Measurements from ENCODE around the gene UGT1A5.

Gene UGT1A5

DNA sequence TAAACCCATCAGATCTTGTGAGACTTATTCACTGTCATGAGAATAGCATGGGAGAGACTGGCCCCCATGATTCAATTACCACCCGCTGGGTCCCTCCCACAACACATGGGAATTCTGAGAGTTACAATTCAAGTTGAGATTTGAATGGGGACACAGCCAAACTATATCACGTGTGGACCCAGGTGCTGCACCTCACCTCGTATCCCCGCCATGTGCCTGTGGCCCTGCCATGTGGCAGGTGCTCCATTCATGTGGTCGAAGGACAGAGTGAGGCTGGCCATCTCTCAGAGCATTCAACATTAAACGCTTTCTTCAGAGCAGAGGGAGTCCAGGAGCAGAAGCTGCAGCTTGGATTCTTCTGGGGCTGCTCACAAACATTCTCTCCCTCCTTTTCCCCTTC lies 97.7 kb downstream of the UGT1A5 start:
- DNase-seq (ENCODE audit: low spot score): no peak

DNA sequence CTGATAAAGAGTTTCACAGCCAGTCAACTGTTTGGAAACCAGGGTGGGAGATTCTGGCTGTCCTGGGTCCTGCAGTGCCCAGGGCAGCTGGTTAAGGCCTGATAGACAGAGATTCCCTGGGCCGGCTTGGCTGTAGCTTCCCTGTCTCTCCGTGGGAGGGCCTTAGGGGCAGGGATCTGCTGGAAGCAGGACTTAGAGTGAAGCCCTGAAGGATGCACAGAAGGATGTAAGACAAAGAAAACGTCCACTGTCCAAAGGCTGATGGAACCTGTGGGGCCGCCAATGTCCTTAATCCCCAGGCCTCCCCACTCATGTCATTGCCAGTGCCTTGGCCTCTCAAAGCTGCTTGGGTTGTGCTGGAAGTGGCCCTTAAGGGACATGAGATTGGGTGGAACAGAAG lies 98.4 kb downstream of the UGT1A5 start:
- no peak for DNase-seq (ENCODE audit: low spot score)

- DNase-seq (ENCODE audit: low spot score): no peak
Measured at GRCh38 chr2:233811732-233812131, 99.0 kb downstream of the UGT1A5 start.

GRCh38 chr2:233813236-233814055 lies 100.7 kb downstream of the UGT1A5 start:
- DNase-seq (ENCODE audit: low spot score): no peak

DNA sequence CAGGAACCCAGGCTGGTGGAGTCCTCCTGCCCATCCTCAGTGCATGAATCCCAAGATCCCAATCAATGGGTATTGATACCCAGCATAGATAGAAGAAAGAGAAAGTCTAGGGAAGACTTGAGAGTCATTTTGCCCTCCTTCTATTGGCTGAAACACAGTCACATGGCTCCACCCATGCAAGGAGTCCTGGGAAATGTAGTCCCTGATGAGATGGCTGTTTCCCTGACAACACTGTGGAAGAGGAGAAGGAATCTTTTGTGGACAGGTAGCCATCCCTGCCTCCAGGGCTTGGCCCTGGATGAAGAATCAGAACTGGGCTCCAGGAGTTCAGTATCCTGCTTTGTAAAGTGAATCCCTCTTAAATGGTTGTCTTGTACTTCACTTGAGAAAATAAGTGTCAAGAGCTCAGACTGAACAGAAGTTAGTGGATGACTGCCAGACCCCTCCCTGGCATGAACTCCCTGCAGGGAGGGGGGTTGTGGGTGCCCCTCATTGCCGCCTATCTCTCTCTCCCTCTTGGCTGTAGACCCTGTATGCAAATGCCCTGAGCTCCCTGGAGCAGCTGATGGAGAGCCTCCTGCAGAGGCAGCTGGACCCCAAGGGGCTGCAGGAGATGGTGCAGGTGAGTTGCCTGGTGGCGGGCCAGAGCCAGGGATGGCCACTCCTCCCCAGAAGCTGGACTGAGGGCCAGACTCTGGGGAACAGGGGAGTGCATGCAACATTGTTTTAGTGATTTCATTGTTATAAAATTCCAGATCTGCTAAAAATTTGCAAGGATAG lies 101.5 kb downstream of the UGT1A5 start:
- DNase-seq (ENCODE audit: low spot score): no peak

DNA sequence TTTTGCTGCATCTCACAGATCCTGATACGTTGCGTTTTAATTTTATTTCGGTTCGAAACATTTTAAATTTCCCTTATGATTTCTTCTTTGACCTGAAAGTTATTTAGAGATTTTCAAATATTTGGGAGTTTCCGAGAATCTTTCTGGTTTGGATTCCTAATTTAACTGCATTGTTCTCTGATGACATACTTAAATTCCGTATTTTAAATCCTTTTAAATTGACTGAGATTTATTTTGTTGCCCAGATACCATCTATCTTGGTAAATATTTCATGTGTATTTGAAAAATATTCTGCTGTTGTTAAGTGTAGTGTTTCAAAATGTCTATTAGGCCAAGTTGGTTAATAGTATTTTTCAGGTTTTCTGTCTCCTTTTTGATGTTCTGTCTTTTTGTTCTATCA lies 103.2 kb downstream of the UGT1A5 start:
- no peak for DNase-seq (ENCODE audit: low spot score)

- DNase-seq (ENCODE audit: low spot score): no peak
Measured at GRCh38 chr2:233816334-233816733, 103.6 kb downstream of the UGT1A5 start.

GRCh38 chr2:233816771-233817170 lies 104.1 kb downstream of the UGT1A5 start:
- DNase-seq (ENCODE audit: low spot score): no peak

DNA sequence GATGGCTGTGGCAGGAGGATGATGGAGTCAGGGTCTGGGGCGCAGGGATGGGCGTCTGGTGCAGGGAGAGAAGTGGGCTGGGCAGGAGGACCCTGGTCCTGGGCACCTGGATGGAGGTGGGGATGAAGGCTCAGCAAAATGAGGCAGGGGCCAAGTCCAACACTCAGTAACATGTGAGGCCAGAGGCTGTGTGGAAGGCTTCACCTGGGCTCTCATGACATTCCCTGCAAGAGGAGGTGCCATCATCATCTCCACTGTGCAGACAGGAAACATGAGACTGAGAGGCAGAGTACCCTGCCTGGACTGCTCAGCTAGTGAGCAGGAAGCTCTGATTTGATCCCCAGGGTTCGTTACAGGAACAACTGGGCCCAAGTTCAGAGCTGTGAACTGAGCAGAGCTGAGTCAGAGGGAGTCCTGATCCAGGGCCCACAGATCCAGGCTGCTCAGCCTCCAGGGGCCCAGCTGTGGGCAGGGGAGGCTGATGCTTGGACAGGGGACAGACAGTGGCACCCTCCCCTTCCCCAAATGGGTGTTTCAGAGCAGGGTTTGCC lies 104.7 kb downstream of the UGT1A5 start:
- no peak for DNase-seq (ENCODE audit: low spot score)

- DNase-seq (ENCODE audit: low spot score): no peak
Measured at GRCh38 chr2:233817995-233818638, 105.4 kb downstream of the UGT1A5 start.

DNA sequence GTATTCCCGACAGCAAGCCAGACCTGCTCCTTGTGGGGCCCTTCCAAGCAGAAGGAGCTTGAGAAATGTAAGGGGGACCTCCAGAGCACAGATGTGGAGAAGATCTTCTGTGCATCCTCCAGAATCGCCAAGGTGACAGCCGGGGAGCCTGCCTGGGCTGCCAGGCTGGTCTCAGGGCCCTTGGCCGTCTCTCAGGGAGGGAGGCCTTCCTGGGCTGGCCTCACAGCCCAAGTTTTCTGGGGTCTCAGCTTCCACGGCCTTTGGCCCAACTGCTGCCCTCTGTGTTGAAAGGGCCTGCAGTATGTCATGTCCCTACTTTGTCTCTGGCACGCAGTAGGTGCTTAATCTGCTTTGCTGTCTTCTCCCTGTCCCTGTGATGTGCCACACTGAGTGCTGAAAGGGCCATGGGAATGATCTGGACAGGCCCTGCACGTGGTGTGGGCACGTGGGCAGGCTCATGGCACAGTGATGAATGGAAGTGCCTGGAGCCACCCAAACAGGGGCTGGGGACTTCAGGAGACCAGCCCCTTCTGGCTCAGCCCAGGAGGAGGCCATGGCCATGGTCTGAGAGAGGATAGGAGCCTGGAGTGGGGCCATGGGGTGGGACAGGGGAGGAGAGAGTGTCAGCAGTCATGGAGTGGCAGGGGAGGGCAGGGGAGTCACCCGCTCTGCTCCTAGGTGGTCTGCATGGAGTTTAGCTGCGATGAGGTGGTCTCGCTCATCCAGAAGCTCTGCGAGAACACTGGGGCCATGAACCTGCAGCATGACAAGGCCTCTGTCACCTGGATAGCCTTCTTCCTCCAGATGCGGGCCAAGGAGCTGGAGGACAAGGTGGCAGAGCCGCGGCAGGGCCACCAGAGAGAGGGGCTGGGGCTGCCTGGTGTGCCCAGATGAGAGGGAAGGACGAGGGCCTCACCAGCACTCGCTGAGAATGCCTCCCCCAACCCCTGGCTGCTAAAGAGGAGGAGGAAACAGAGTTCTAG lies 106.2 kb downstream of the UGT1A5 start:
- DNase-seq (ENCODE audit: low spot score): no peak

GRCh38 chr2:233819884-233820773 lies 107.4 kb downstream of the UGT1A5 start:
- no peak for DNase-seq (ENCODE audit: low spot score)

GRCh38 chr2:233820774-233821105 lies 108.0 kb downstream of the UGT1A5 start:
- no peak for DNase-seq (ENCODE audit: low spot score)

DNA sequence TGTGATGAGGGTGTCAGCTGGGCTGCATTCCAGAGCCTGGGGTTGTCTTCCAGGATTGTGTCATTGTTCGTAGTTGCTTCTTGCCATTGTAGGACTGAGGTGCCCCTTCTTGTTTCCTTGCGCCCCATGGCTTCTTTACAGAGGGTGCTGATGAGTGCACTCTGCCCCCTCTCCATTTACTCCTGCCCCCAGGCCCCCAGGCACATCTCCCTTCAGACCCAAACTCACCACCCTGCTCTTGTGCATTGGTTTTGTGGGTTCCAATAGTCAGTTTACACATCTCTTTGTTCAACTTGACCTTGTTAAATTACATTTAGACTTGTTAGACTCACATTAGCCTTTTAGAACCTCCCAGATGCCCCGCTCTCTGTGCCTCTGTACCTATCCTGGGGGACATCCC lies 108.5 kb downstream of the UGT1A5 start:
- DNase-seq (ENCODE audit: low spot score): no peak

DNA sequence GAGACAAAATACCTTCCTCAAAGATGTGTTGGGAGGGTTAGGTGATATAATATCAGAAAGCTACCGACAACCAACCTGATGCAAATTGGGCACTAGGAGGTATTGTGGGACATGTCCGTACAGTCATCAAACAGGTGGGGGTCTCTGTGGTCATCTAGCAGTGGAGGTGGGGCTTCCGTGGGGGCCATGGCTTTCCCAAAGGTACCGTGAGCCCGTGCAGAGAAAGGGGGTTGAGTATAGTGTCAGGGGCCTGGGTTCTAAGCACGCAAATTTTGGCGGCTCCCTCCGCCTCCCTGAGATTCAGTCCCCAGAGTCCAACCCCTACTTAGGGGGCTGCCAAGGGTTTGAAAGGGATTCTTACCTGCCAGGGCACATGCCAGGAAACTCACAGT lies 109.0 kb downstream of the UGT1A5 start:
- DNase-seq (ENCODE audit: low spot score): no peak

DNA sequence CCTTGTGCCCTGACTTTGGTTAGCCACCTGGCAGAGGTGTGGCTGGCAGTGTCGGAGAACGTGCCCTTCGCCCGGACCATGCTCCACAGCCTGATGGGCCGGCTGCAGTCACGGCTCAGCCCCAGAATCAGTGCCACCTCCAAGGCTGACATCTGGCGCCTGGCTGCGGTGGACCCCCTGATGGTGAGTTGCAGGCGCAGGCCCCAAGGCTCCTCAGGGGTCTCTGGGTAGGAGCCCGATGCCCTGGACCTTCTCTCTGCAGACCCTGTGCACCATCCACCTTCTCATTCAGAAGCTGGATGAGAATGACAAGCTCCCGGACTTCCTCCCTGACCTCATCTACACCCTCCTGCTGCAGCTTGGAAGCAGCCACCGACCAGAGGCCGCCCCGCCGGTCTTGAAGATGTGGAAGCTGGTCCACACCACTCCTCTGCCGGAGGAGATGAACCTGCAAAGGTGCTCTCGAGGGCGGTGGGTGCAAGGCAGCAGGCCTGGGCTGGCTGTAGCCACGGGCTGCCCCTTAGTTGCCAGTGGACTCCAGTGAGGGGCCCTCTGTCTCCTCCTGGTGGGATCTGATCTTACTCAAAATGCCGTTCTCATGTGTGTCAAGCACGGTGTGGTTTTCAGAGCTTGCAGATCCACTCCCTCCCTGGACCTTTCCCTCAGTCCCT lies 109.5 kb downstream of the UGT1A5 start:
- DNase-seq (ENCODE audit: low spot score): no peak
